SIG-M5 treated with dmso at 0.1 percent for 504 hours (cell line): Measurements from ENCODE around the gene AFM.

ENCODE experiments used
- DNase-seq: peaks from one replicate; lab custom pipeline; 2025; ENCODE audit not compliant: unreplicated experiment; lab: John Stamatoyannopoulos, UW

Gene AFM

GRCh38 chr4:73450398-73451004 lies 31.0 kb upstream of the AFM start:
- no peak for DNase-seq

GRCh38 chr4:73451404-73451803 lies 30.1 kb upstream of the AFM start:
- DNase-seq: no peak

- DNase-seq: no peak
Observed at GRCh38 chr4:73451981-73452747, 29.4 kb upstream of the AFM start.

GRCh38 chr4:73452953-73453700 lies 28.4 kb upstream of the AFM start:
- DNase-seq: no peak

- DNase-seq: no peak
Observed at GRCh38 chr4:73453701-73454005, 27.9 kb upstream of the AFM start.

GRCh38 chr4:73454920-73455319 lies 26.6 kb upstream of the AFM start:
- no peak for DNase-seq

GRCh38 chr4:73456177-73457022 lies 25.1 kb upstream of the AFM start:
- DNase-seq: no peak

GRCh38 chr4:73458184-73459047 lies 23.1 kb upstream of the AFM start:
- no peak for DNase-seq

- DNase-seq: no peak
Observed at GRCh38 chr4:73459048-73459421, 22.5 kb upstream of the AFM start.

GRCh38 chr4:73460913-73461522 lies 20.5 kb upstream of the AFM start:
- DNase-seq: no peak

- DNase-seq: no peak
Observed at GRCh38 chr4:73468170-73468569, 13.4 kb upstream of the AFM start.

- no peak for DNase-seq
Observed at GRCh38 chr4:73470728-73471127, 10.8 kb upstream of the AFM start.

GRCh38 chr4:73477176-73477575 lies 4.4 kb upstream of the AFM start:
- DNase-seq: no peak

GRCh38 chr4:73479323-73479722 lies 2.2 kb upstream of the AFM start:
- no peak for DNase-seq

GRCh38 chr4:73485085-73485484 lies 3.5 kb downstream of the AFM start:
- DNase-seq: no peak

- no peak for DNase-seq
Observed at GRCh38 chr4:73485596-73485995, 4.1 kb downstream of the AFM start.

GRCh38 chr4:73486497-73486896 lies 5.0 kb downstream of the AFM start:
- DNase-seq: no peak

GRCh38 chr4:73487233-73487632 lies 5.7 kb downstream of the AFM start:
- DNase-seq: no peak

- no peak for DNase-seq
Observed at GRCh38 chr4:73499996-73500765, 18.6 kb downstream of the AFM start.
